HEK293 (cell line): ENCODE measurements around the gene GAST.

ENCODE experiments used
- CTCF ChIA-PET: fragments of 350-600 bp; formaldehyde crosslinking; extraction: SDS; loops from one replicate; lab custom pipeline; 2021; ENCODE audit warnings: antibody characterized with exemption; lab: Yijun Ruan, JAX
- POLR2A ChIA-PET: fragments of 300-600 bp; formaldehyde crosslinking; extraction: SDS; loops from one replicate; lab custom pipeline; 2020; ENCODE audit warnings: antibody characterized with exemption, inconsistent platforms; lab: Yijun Ruan, JAX
- H3K27ac ChIP-seq: fragments of 200-500 bp; sonication (Bioruptor generic); 2 replicates; pipeline ENCODE4 v1.5.1; 2014; ENCODE audit warnings: low read depth, low read length, control low read depth, inconsistent platforms; ENCODE audit errors: extremely low read depth
- H3K36me3 ChIP-seq, 2 experiments: fragments of 200-500 bp in 1 of 2; sonication (Bioruptor generic) in 1 of 2; 1 replicate in 1 of 2; 2 replicates in 1 of 2; pipeline ENCODE4 v1.5.1; 2014 to 2017; ENCODE audit warnings: inconsistent platforms in 2 of 2, low read length in 2 of 2; ENCODE audit not compliant: control insufficient read depth in 2 of 2, insufficient read depth in 1 of 2
- H3K4me1 ChIP-seq: fragments of 200-500 bp; sonication (Bioruptor generic); 2 replicates; pipeline ENCODE4 v1.5.1; 2014; ENCODE audit warnings: mild to moderate bottlenecking, low read length, inconsistent platforms; ENCODE audit not compliant: control insufficient read depth, insufficient read depth
- H3K4me3 ChIP-seq: 2 replicates; pipeline ENCODE4 v1.5.1; 2011; ENCODE audit warnings: low read depth, mild to moderate bottlenecking, control low read depth, low read length, moderate library complexity
- H3K9me3 ChIP-seq: fragments of 200-500 bp; sonication (Bioruptor generic); 2 replicates; pipeline ENCODE4 v1.5.1; 2014; ENCODE audit warnings: low read depth, low read length, inconsistent platforms; ENCODE audit not compliant: control insufficient read depth, insufficient read depth
- IKZF3 ChIP-seq: fragments of 450-650 bp; IDR thresholded peaks from 2 replicates; pipeline ENCODE4 v1.5.0; 2018; ENCODE audit warnings: missing biosample characterization, mild to moderate bottlenecking, missing genetic modification characterization, moderate library complexity
- KLF10 ChIP-seq: fragments of 450-650 bp; IDR thresholded peaks from 2 replicates; pipeline ENCODE4 v1.5.1; 2018; ENCODE audit warnings: missing biosample characterization, mild to moderate bottlenecking, missing genetic modification characterization
- MYNN ChIP-seq: fragments of 450-650 bp; formaldehyde crosslinking; IDR thresholded peaks from 2 replicates; pipeline ENCODE4 v1.5.1; 2016; ENCODE audit warnings: missing biosample characterization, missing genetic modification characterization, borderline replicate concordance
- YY2 ChIP-seq: fragments of 450-650 bp; formaldehyde crosslinking; IDR thresholded peaks from 2 replicates; pipeline ENCODE4 v1.5.1; 2016; ENCODE audit warnings: missing biosample characterization, missing genetic modification characterization
- ZFP3 ChIP-seq: fragments of 450-650 bp; formaldehyde crosslinking; IDR thresholded peaks from 2 replicates; pipeline ENCODE4 v1.5.1; 2016; ENCODE audit warnings: low read depth, missing biosample characterization, missing genetic modification characterization
- ZFP37 ChIP-seq: fragments of 450-650 bp; formaldehyde crosslinking; IDR thresholded peaks from 2 replicates; pipeline ENCODE4 v1.5.1; 2016; ENCODE audit warnings: missing biosample characterization, missing genetic modification characterization
- ZNF155 ChIP-seq: fragments of 450-650 bp; formaldehyde crosslinking; IDR thresholded peaks from 2 replicates; pipeline ENCODE4 v1.5.1; 2016; ENCODE audit warnings: missing biosample characterization, missing genetic modification characterization
- ZNF24 ChIP-seq: fragments of 450-650 bp; formaldehyde crosslinking; IDR thresholded peaks from 2 replicates; pipeline ENCODE4 v1.5.1; 2016; ENCODE audit warnings: missing biosample characterization, missing genetic modification characterization
- ZNF274 ChIP-seq, 2 experiments: fragments of 200-500 bp in 1 of 2; fragments of 450-650 bp in 1 of 2; sonication (Bioruptor generic) in 1 of 2; formaldehyde crosslinking in 1 of 2; IDR thresholded peaks; 2 replicates each; pipeline versions ENCODE4 v1.5.1 to v1.6.1; 2014 to 2016; ENCODE audit warnings: borderline replicate concordance in 1 of 2, inconsistent platforms in 1 of 2, low read length in 1 of 2, missing biosample characterization in 1 of 2, missing genetic modification characterization in 1 of 2
- ZNF335 ChIP-seq: fragments of 450-650 bp; formaldehyde crosslinking; conservative IDR thresholded peaks from 2 replicates; pipeline ENCODE4 v1.5.1; 2016; ENCODE audit warnings: missing biosample characterization, missing genetic modification characterization
- ZNF404 ChIP-seq: fragments of 450-650 bp; formaldehyde crosslinking; IDR thresholded peaks from 2 replicates; pipeline ENCODE4 v1.5.1; 2017; ENCODE audit warnings: missing biosample characterization, missing genetic modification characterization
- ZNF473 ChIP-seq: fragments of 450-650 bp; formaldehyde crosslinking; IDR thresholded peaks from 2 replicates; pipeline ENCODE4 v1.5.1; 2017; ENCODE audit warnings: missing biosample characterization, missing genetic modification characterization
- ZNF48 ChIP-seq: fragments of 450-650 bp; formaldehyde crosslinking; IDR thresholded peaks from 2 replicates; pipeline ENCODE4 v1.5.1; 2016; ENCODE audit warnings: missing biosample characterization, missing genetic modification characterization
- ZNF626 ChIP-seq: fragments of 450-650 bp; sonication (Bioruptor Pico); formaldehyde crosslinking; IDR thresholded peaks from 2 replicates; pipeline ENCODE4 v1.5.1; 2018; ENCODE audit warnings: missing biosample characterization, missing genetic modification characterization, inconsistent platforms
- TF ChIP-seq, protein P1 (sequence below): fragments of 450-650 bp; IDR thresholded peaks from 2 replicates; pipeline ENCODE4 v1.5.1; 2018; ENCODE audit warnings: missing biosample characterization, mild to moderate bottlenecking, missing genetic modification characterization
- TF ChIP-seq, protein P2 (sequence below): fragments of 450-650 bp; formaldehyde crosslinking; IDR thresholded peaks from 2 replicates; pipeline ENCODE4 v1.5.1; 2016; ENCODE audit warnings: missing biosample characterization, missing genetic modification characterization
- TF ChIP-seq, protein P3 (sequence below): fragments of 450-650 bp; formaldehyde crosslinking; IDR thresholded peaks from 2 replicates; pipeline ENCODE4 v1.5.1; 2017; ENCODE audit warnings: missing biosample characterization, missing genetic modification characterization
- TF ChIP-seq, protein P4 (sequence below): fragments of 450-650 bp; formaldehyde crosslinking; IDR thresholded peaks from 2 replicates; pipeline ENCODE4 v1.5.1; 2016; ENCODE audit warnings: missing biosample characterization, missing genetic modification characterization, borderline replicate concordance
- TF ChIP-seq, protein P5 (sequence below): fragments of 450-650 bp; formaldehyde crosslinking; IDR thresholded peaks from 2 replicates; pipeline ENCODE4; 2016; ENCODE audit warnings: missing biosample characterization, missing genetic modification characterization
- TF ChIP-seq, protein P6 (sequence below): fragments of 450-650 bp; formaldehyde crosslinking; IDR thresholded peaks from 2 replicates; pipeline ENCODE4 v1.5.1; 2016; ENCODE audit warnings: missing biosample characterization, missing genetic modification characterization, low read depth

Gene GAST

DNA sequence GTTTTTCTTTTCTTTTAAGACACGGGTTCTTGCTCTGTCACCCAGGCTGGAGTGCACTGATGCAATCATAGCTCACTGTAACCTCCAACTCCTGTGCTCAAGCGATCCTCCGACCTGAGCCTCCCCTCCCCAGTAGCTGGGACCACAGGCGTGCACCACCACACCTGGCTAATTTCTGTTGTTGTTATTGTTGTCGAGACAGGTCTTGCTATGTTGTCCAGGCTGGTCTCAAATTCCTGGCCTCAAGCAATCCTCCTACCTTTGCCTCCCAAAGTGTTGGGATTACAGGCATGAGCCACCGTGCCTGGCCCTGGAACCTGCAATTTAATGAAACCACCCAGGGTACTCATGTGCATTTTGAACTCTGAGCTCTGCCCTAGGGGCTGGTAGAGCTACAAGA is 50.3 kb downstream of the GAST start:
- ChIA-PET CTCF (interaction anchor here (0.6 kb wide), 1 partner anchor 15 kb away, joined by 3 read pairs; no protein-coding TSS in a partner anchor), POLR2A (interaction anchor here (2.3 kb wide), 1 partner anchor 24 kb away, joined by 13 read pairs; the partner anchor contains the start of gene JUP)
- TF ChIP-seq, protein P1, sequence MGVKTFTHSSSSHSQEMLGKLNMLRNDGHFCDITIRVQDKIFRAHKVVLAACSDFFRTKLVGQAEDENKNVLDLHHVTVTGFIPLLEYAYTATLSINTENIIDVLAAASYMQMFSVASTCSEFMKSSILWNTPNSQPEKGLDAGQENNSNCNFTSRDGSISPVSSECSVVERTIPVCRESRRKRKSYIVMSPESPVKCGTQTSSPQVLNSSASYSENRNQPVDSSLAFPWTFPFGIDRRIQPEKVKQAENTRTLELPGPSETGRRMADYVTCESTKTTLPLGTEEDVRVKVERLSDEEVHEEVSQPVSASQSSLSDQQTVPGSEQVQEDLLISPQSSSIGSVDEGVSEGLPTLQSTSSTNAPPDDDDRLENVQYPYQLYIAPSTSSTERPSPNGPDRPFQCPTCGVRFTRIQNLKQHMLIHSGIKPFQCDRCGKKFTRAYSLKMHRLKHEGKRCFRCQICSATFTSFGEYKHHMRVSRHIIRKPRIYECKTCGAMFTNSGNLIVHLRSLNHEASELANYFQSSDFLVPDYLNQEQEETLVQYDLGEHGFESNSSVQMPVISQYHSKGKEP (tag by site-specific recombination) = no peak
- TF ChIP-seq, protein P2, sequence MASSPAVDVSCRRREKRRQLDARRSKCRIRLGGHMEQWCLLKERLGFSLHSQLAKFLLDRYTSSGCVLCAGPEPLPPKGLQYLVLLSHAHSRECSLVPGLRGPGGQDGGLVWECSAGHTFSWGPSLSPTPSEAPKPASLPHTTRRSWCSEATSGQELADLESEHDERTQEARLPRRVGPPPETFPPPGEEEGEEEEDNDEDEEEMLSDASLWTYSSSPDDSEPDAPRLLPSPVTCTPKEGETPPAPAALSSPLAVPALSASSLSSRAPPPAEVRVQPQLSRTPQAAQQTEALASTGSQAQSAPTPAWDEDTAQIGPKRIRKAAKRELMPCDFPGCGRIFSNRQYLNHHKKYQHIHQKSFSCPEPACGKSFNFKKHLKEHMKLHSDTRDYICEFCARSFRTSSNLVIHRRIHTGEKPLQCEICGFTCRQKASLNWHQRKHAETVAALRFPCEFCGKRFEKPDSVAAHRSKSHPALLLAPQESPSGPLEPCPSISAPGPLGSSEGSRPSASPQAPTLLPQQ (tag by site-specific recombination) = no peak
- no peak for TF ChIP-seq MYNN (tag by site-specific recombination)
- Histone ChIP-seq H3K27ac (no peak overlapping the region), H3K4me1 (no peaks in the 10 kb centered on the region), H3K9me3 (no peaks in the 10 kb centered on the region), H3K4me3 (no peak overlapping the region), H3K36me3 (peaks cover 44 to 94% of the 10 kb centered on the region in 2 experiments)

DNA sequence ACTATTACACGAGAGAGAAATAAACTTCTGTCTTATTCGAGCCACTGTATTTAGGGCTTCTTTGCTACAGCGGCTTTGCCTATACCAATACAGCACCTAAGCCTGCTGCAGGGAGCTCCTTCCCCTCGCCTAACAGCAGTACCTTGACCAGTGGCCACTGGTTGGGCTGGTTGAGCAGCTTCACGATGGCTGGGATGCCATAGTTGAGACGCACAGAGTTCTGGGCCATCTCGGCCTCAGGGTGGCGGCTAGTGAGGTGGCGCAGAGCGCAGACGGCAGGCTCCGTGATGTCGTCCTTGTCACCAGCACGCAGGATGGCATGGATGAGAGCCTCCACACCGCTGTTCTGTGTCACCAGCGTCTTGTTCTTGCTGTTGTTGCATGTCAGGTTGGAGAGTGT is 50.7 kb downstream of the GAST start:
- no peak for TF ChIP-seq ZNF335 (tag by site-specific recombination)
- TF ChIP-seq, protein P3, sequence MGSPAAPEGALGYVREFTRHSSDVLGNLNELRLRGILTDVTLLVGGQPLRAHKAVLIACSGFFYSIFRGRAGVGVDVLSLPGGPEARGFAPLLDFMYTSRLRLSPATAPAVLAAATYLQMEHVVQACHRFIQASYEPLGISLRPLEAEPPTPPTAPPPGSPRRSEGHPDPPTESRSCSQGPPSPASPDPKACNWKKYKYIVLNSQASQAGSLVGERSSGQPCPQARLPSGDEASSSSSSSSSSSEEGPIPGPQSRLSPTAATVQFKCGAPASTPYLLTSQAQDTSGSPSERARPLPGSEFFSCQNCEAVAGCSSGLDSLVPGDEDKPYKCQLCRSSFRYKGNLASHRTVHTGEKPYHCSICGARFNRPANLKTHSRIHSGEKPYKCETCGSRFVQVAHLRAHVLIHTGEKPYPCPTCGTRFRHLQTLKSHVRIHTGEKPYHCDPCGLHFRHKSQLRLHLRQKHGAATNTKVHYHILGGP (tag by site-specific recombination) = no peak
- no peak for TF ChIP-seq ZNF48 (tag by site-specific recombination)
- no peak for TF ChIP-seq YY2 (tag by site-specific recombination)
- TF ChIP-seq IKZF3 (tag by site-specific recombination) = no peak
- no peak for TF ChIP-seq ZNF626 (tag by site-specific recombination)
- TF ChIP-seq ZNF473 (tag by site-specific recombination) = no peak
- TF ChIP-seq, protein P4, sequence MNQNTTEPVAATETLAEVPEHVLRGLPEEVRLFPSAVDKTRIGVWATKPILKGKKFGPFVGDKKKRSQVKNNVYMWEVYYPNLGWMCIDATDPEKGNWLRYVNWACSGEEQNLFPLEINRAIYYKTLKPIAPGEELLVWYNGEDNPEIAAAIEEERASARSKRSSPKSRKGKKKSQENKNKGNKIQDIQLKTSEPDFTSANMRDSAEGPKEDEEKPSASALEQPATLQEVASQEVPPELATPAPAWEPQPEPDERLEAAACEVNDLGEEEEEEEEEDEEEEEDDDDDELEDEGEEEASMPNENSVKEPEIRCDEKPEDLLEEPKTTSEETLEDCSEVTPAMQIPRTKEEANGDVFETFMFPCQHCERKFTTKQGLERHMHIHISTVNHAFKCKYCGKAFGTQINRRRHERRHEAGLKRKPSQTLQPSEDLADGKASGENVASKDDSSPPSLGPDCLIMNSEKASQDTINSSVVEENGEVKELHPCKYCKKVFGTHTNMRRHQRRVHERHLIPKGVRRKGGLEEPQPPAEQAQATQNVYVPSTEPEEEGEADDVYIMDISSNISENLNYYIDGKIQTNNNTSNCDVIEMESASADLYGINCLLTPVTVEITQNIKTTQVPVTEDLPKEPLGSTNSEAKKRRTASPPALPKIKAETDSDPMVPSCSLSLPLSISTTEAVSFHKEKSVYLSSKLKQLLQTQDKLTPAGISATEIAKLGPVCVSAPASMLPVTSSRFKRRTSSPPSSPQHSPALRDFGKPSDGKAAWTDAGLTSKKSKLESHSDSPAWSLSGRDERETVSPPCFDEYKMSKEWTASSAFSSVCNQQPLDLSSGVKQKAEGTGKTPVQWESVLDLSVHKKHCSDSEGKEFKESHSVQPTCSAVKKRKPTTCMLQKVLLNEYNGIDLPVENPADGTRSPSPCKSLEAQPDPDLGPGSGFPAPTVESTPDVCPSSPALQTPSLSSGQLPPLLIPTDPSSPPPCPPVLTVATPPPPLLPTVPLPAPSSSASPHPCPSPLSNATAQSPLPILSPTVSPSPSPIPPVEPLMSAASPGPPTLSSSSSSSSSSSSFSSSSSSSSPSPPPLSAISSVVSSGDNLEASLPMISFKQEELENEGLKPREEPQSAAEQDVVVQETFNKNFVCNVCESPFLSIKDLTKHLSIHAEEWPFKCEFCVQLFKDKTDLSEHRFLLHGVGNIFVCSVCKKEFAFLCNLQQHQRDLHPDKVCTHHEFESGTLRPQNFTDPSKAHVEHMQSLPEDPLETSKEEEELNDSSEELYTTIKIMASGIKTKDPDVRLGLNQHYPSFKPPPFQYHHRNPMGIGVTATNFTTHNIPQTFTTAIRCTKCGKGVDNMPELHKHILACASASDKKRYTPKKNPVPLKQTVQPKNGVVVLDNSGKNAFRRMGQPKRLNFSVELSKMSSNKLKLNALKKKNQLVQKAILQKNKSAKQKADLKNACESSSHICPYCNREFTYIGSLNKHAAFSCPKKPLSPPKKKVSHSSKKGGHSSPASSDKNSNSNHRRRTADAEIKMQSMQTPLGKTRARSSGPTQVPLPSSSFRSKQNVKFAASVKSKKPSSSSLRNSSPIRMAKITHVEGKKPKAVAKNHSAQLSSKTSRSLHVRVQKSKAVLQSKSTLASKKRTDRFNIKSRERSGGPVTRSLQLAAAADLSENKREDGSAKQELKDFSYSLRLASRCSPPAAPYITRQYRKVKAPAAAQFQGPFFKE (tag by site-specific recombination) = no peak
- TF ChIP-seq, protein P5, sequence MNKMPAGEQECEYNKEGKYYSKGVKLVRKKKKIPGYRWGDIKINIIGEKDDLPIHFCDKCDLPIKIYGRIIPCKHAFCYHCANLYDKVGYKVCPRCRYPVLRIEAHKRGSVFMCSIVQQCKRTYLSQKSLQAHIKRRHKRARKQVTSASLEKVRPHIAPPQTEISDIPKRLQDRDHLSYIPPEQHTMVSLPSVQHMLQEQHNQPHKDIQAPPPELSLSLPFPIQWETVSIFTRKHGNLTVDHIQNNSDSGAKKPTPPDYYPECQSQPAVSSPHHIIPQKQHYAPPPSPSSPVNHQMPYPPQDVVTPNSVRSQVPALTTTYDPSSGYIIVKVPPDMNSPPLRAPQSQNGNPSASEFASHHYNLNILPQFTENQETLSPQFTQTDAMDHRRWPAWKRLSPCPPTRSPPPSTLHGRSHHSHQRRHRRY (tag by site-specific recombination) = no peak
- no peak for TF ChIP-seq ZNF404 (tag by site-specific recombination)
- no peak for TF ChIP-seq ZNF24 (tag by site-specific recombination)
- TF ChIP-seq ZFP3 (tag by site-specific recombination) = no peak
- TF ChIP-seq, protein P6, sequence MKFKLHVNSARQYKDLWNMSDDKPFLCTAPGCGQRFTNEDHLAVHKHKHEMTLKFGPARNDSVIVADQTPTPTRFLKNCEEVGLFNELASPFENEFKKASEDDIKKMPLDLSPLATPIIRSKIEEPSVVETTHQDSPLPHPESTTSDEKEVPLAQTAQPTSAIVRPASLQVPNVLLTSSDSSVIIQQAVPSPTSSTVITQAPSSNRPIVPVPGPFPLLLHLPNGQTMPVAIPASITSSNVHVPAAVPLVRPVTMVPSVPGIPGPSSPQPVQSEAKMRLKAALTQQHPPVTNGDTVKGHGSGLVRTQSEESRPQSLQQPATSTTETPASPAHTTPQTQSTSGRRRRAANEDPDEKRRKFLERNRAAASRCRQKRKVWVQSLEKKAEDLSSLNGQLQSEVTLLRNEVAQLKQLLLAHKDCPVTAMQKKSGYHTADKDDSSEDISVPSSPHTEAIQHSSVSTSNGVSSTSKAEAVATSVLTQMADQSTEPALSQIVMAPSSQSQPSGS (tag by site-specific recombination) = no peak
- no peak for TF ChIP-seq KLF10
- no peak for TF ChIP-seq ZNF274 (IDR thresholded peaks at IDR 0.05; ENCODE audit: low read length)
- no peak for TF ChIP-seq ZNF274 (tag by site-specific recombination; IDR thresholded peaks at IDR 0.05; ENCODE audit: borderline replicate concordance)
- TF ChIP-seq ZFP37 (tag by site-specific recombination) = no peak
- no peak for TF ChIP-seq ZNF155 (tag by site-specific recombination)
- Histone ChIP-seq H3K4me1 (no peaks in the 10 kb centered on the region), H3K9me3 (no peaks in the 10 kb centered on the region), H3K27ac (no peak overlapping the region), H3K4me3 (no peak overlapping the region), H3K36me3 (peaks cover 45 to 94% of the 10 kb centered on the region in 2 experiments)
- CTCF ChIA-PET = no interaction called here
- POLR2A ChIA-PET = interaction anchor here (2.3 kb wide), 1 partner anchor 24 kb away, joined by 13 read pairs; the partner anchor contains the start of gene JUP
